Measurements from ENCODE around the gene PTPN18.
A peak's percentile ranks its signal among the peaks of the same experiment; 100 is the strongest.

Gene PTPN18

DNA sequence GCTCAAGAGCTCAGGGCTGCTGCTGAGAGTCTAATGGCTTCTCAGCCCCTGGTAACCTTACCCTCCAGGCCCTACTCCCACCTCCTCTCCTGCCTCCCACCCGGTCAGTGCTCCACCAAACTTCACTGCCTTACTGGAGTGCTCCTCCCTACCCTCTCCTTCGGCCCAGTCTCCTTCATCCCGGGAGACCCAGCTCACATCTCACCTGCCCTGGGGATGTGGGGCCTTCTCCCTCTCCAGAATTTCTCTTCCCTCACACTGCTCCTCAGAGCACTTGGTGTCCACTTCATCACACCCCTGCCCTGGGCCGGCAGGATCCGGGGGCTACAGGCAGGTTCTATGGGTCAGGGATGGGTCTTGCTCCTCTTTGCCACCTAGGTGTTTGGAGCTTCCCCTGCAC, 21.6 kb downstream of the PTPN18 start:
- no peak for DNase-seq (ENCODE audit: low read depth)
- TF ChIP-seq, protein P1, sequence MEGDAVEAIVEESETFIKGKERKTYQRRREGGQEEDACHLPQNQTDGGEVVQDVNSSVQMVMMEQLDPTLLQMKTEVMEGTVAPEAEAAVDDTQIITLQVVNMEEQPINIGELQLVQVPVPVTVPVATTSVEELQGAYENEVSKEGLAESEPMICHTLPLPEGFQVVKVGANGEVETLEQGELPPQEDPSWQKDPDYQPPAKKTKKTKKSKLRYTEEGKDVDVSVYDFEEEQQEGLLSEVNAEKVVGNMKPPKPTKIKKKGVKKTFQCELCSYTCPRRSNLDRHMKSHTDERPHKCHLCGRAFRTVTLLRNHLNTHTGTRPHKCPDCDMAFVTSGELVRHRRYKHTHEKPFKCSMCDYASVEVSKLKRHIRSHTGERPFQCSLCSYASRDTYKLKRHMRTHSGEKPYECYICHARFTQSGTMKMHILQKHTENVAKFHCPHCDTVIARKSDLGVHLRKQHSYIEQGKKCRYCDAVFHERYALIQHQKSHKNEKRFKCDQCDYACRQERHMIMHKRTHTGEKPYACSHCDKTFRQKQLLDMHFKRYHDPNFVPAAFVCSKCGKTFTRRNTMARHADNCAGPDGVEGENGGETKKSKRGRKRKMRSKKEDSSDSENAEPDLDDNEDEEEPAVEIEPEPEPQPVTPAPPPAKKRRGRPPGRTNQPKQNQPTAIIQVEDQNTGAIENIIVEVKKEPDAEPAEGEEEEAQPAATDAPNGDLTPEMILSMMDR (IDR thresholded peaks at IDR 0.05; ENCODE audit: low read depth, low read length, missing control alignments) = no peak
- H3K4me3 ChIP-seq (ENCODE audit: low read depth, low read length) = peak overlapping the region; percentile 1; the same call in 1 of the 2 replicates

DNA sequence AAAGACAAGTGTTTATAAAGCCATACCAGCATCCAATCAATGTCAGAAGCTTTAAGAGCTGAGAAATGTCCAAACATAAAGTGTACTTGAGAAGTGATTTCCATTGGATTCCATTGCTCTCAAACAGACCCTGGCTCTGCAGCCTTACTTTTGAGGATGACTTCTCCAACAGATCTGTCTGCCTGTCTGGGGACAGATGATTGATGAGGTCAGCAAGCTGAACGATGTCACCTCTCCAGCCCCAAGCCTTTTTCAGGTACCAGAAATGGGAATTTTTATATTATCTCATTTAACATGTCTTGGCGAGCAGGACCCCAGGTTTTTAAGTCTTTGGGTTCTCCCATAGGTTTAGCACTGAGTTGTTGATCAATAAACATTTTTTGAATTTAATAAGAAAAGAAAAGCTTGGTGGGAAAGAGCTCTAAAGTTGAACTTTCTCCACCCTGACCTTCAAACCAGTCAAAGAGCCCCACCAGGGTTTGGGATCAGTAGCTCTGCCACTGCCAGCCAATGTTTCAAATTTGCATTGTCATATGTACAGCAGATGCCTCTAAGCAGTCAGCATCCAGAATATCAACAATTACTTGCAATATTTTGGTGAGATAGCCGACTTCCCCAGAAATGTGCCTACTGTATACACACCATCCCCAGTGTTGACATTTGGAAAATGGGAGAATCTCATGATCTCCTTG, 22.5 kb downstream of the PTPN18 start:
- no peak overlapping the region for H3K4me3 ChIP-seq (ENCODE audit: low read depth, low read length)
- TF ChIP-seq, protein P1 (IDR thresholded peaks at IDR 0.05; ENCODE audit: low read depth, low read length, missing control alignments) = no peak
- DNase-seq (ENCODE audit: low read depth) = no peak

DNA sequence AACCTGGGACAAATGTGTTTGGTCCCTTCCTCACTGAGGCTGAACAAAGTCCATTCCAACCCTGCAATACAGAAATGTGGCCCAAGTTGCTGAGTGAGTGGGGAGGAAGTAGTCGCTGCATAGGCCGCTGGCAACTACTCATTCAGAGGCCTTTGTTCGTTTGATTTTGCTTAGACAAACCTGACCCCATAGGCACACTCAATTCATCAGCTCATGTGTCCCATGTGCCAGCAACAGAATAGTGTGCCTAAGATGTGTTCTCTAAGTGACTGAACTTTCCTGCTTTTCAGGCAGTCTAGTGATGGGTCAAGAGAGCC, 23.0 kb downstream of the PTPN18 start:
- DNase-seq (ENCODE audit: low read depth) = no peak
- TF ChIP-seq, protein P1 (IDR thresholded peaks at IDR 0.05; ENCODE audit: low read depth, low read length, missing control alignments) = no peak
- no peak overlapping the region for H3K4me3 ChIP-seq (ENCODE audit: low read depth, low read length)

DNA sequence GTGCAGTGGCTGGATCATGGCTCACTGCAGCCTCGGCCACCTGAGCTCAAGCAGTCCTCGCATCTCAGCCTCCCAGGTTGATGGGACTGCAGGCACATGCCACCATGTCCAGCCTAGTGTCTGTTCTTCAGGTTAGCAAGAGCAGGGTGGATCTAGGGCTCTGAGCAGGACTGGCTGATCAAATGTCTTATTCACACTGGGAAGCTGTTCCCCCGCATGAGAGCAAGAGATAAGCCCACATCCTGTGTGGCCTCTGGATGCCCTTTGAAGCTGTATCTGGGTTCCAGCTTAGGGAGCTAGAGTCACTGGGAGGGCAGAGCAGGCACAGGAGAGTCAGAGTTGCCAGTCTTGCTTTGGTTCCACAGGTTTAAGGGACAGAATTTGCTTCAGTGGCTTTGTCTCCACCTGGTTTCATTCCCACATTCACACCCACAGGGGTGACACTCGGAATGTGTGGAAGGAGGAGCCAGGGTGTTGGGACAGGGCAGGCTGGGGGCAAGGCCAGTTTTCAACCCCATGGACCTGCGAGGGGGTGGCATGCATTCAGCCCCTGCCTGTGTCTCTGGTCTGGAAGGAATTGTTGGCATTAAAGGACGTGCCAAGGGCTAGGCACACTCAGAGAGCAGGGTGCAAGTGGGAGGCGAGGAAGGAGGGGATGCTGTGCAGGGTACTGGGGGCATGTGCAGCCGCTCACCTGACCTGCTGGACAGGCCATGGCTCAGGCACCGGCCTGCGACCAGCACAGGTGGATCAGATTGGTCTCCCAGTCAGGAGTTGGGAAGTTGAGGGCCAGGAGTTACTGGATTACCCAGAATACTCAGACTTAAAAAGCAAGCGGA, 24.5 kb downstream of the PTPN18 start:
- DNase-seq (ENCODE audit: low read depth) = no peak
- H3K4me3 ChIP-seq (ENCODE audit: low read depth, low read length) = no peak overlapping the region

DNA sequence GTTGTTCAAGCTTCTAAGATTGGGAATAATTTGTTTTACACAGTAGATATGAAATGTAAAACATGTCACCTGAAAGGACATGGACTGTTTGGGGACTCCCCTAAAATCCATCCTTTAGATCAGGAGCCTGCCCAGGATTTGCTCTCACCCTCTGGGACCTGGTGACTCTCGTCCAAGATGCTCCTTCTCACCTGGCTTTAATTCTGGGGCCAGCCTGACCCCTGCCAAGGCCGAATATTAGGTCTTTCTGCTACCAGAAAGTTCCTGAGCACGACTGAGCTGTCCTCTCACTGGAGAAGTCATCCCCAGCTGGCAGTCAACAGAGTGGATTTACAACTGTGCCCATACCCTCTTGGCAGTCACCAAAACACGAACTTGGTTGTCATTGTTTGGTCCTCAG, 25.3 kb downstream of the PTPN18 start:
- DNase-seq (ENCODE audit: low read depth) = no peak
- H3K4me3 ChIP-seq (ENCODE audit: low read depth, low read length) = no peak overlapping the region
- TF ChIP-seq, protein P1 (IDR thresholded peaks at IDR 0.05; ENCODE audit: low read depth, low read length, missing control alignments) = no peak

More for the DNA sequence above, 24.5 kb downstream of the PTPN18 start:
- TF ChIP-seq, protein P1 (IDR thresholded peaks at IDR 0.05; ENCODE audit: low read depth, low read length, missing control alignments) = no peak

DNA sequence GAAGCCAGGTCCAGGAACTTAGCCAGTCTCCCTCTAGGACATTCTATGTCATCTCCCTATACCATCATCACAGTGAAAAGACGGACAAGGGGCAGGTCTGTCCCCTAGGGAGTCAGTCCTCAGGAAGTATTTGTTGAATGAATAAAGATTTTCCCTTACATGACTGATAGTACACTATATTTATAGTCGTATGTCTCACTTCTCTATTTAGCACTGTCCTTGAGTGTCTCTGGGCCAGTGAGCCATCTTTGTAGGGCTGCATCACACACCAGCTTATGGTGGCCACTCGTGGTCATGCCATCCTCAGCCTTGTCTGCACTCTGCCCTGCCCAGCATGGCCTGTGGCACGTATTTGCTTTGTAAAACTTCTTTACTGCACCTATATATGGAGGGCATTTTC, 25.8 kb downstream of the PTPN18 start:
- H3K4me3 ChIP-seq (ENCODE audit: low read depth, low read length) = no peak overlapping the region
- DNase-seq (ENCODE audit: low read depth) = no peak

More for the DNA sequence above, 25.8 kb downstream of the PTPN18 start:
- TF ChIP-seq, protein P1 (IDR thresholded peaks at IDR 0.05; ENCODE audit: low read depth, low read length, missing control alignments) = no peak

Measured in GM12864 (cell line).